ENCODE results near the gene FUT8.

Gene FUT8

GRCh38 chr14:65560340-65561027 lies 148.0 kb downstream of the FUT8 start:
- DNase-seq, result no peak

DNA sequence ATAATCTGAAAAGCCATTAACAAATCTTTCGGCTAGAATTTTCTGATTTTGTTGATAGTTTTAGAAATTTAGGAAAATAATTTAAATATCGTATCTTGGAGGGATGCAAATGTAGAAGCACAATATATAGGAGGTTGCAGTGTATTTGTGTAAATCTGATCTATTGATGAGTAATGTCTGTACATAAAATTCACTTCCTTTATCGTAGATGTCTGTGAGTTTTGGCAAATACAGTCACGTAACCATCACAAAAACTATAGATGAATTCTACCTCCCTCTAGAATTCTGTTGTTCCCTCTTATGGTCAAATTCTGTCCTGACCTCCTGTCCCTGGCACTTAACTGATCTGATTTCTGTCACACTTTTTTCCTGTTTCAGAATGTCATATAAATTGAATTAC lies 151.8 kb downstream of the FUT8 start:
- DNase-seq, result no peak

GRCh38 chr14:65565948-65566347 lies 153.4 kb downstream of the FUT8 start:
- DNase-seq, result no peak

DNA sequence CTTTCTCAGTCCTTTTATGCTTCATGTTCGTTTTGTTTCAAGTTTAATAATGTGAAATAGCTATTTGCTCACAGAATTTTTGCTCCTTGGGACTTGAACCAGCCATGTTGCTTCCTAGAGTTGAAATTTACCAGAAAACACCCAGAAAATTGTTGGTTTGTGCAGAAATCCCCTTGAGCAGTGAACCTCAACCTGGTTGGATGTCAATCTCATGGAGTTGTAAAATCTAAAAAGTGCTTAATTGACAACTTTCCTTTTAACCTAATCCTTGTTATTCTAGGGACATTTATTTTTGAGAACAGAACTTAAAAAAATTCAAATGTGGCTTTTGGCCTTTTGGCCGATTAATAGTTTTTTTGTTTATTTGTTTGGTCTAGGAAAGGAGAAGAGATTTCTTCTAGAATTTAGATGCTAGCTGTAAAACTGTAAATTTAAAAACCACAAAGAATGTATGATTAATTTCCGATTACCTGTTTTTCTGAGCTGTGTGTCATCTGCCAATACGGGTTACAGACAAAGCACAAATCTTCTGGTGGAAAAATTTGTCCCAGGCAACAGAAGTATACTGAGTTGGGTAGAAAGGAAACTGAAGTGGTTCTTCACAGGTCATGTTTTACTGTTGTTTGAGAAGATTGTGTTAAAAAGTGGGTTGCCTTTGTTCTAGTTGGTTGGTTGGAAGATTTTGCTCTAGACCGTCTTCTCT lies 154.4 kb downstream of the FUT8 start:
- DNase-seq, result no peak

DNA sequence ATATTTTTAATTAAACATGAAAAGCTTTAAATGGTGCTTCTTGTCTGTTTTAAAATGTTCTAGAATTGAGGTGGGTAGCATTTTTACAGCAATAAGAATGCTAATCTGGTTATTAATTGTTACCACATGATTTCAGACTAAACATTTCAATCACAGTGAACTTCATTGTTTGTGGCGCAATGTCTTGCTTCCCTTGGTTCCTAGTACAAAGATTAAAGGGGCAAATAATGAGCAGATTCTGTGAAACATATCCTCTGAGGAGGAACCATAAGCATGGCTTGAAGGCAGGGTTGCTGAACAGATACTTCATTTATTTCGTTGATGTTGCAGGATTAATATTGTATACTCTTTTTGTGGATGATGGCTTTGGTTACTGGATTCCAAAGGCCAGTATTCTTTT lies 162.1 kb downstream of the FUT8 start:
- DNase-seq, result no peak

- DNase-seq, result no peak
These were observed 162.9 kb downstream of the FUT8 start for GRCh38 chr14:65575389-65575788.

- DNase-seq, result no peak
These were observed 168.4 kb downstream of the FUT8 start for GRCh38 chr14:65580973-65581372.

DNA sequence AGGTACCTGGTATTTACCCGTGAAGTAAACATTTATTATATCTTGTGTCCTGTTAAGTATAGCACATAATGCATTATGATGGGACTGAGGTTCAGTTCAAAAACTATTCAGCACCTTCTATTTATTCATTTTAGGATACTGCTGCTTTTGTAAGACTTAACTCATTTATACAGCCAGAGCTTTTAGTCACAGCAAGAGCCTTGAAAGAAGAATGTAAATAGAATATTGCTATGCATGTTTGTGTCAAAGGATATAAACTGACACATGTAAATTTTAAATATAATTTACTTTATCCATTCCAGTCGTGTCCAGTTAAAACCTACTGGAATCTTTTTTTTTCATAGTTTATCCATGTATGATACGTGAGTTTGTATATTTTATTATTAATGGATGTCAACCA lies 168.8 kb downstream of the FUT8 start:
- DNase-seq, result no peak

DNA sequence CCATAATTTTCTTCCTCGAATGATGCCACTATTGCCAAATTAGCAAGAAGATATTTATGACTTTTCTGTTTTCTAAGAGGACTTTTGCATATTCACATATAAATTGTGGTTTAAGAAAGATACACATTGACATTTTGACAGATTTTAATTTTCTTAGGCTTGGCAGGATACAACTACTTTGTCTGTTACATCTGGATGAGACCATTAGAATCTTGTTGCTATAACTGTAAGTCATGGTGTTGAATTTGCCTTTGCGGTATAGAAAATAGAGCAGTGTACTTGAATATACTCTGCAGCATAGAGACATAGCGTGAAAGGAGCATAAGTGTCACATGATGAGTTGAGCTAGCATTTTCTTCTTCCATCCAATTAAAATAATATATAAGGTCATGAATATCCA lies 169.3 kb downstream of the FUT8 start:
- DNase-seq, result no peak

- DNase-seq, result no peak
These were observed 172.7 kb downstream of the FUT8 start for GRCh38 chr14:65585216-65585615.

DNA sequence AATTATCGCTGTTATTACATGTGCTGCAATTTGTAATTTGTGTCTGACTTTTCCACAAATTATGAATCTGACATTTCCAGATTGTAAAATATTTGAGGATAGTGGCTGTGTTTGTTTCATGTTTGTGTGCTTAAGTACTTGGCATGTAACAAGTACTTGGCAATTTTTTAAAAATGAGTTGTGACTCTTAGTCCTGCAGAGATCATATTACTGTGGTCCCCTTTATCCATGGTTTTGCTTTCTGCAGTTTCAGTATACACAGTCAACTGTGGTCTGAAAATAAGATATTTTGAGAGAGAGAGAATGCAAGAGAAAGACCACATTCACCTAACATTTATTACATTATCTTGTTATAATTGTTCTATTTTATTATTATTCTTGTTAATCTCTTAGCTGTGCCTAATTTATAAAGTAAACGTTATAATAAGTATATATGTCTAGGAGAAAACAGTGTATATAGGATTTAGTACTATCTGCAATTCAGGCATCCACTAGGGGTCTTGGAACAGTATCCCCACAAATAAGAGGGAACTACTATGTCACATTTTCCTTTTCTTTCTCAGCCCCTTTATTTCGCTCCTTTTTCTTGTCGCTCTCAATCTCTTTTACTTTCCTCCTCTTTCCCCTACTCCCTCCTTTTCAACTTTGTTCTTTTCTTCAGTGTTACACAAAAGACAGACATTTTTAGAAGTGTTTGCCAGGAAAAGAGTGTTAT lies 176.1 kb downstream of the FUT8 start:
- no peak for DNase-seq

DNA sequence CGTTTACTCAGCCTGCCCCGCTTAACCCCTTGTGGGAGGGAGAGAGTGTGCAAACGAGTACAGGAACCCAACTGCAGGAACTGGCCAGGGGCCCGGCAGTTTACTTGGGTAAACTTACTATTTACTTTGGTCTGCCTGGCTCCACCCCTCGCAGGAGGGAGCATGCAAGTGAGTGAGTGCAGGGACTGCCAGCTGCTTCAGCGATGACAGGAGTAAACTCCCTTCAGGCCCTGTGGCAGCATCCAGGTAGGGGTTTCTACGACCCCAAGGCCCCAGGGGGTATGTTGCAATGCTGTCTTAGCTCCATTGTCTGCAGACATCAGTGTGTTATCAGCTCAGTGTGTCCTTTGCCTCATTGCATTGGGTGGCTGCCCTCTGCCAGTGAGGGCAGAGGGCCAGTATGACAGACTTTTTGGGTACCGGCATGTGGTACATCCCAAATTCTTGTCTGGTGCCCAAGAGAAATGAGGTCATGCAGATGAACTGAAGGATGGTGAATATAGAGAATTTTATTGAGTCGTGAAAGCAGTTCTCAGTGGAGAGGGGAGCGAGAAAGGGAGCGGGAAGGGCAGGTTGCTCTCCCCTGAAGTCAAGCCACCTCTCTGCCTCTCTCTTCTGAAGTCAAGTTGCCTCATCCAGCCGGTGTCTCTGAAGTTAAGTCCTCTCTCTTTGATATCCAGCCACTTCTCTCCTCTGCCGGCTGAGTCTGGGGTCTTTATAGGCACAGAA lies 181.8 kb downstream of the FUT8 start:
- no peak for DNase-seq

- no peak for DNase-seq
These were observed 182.3 kb downstream of the FUT8 start for GRCh38 chr14:65594882-65595237.

GRCh38 chr14:65599375-65599774 lies 186.8 kb downstream of the FUT8 start:
- no peak for DNase-seq

DNA sequence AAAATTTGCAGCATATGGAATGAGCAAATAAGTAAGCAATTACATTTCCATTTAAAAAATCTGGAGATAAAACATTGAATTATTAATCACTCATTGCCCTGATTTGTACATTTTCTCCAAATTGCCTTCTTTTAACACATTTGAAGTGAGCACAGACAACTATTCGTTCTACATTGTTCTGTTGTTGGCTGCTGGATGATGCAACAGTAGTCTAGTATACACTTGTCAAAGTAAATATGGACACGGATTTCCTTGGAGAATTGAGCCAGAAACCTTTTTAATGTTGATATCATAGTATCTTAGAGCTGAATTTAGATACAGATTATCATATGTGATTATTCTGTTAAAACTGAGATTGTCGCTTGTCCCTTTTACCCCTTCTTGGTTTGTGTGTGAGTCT lies 188.2 kb downstream of the FUT8 start:
- no peak for DNase-seq

GRCh38 chr14:65604535-65604934 lies 192.0 kb downstream of the FUT8 start:
- DNase-seq, result no peak

DNA sequence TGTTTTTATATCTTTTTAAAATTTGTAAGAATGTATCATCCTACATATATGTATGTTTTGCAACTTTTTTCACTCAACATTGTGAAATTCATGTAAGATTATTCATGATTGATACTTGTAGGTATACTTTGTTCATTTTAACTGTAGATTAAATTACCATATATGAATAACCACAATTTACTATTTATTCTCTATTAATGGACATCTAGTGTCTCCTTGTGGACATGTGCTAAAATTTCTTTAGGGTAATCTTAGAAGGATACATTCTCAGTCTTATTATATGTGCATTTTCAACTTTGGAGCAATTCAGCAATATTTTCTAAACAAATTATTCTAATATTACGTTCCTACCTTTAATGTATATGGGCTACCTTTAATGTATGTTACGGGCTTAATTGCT lies 192.4 kb downstream of the FUT8 start:
- no peak for DNase-seq

- no peak for DNase-seq
These were observed 193.9 kb downstream of the FUT8 start for GRCh38 chr14:65606460-65606859.

- no peak for DNase-seq
These were observed 200.7 kb downstream of the FUT8 start for GRCh38 chr14:65613131-65613650.

DNA sequence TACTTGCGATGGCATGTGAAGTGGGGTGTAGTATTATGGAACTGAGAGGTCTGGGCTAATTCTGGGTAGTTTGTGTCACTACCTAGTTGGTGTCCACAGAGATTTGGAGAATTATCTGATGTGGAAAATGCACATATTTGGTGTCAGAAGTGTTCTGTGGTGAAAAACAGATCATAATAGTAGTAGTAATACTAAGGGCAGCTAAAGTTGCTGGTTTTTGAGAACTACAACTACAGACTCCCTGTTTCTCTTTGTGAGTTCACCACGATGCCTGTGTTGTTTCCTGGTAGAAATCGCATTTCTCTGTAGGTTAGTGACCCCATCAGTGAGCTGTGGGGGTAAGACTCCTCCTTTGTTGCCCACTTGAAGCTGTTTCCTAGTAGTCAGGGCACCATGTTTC lies 206.5 kb downstream of the FUT8 start:
- no peak for DNase-seq

DNA sequence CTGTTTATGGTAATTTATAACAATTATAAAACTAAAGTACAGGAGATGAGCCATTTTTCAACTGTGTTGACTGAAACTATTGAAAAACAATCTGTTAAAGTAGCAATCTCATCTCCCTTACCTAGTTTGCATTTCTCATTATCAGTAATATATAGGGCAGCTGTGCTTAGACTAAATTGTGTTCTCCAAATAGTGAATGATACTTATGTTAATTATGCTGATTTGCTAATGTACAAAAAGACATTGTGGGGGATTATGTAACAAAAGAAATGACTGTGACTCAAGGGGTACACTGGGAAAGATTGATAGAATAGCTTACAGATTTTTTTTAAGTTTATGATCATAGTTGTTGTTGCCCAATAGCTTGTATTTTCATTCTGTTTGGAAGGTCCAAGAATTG lies 207.7 kb downstream of the FUT8 start:
- DNase-seq, result no peak

- no peak for DNase-seq
These were observed 210.2 kb downstream of the FUT8 start for GRCh38 chr14:65622703-65623102.

- no peak for DNase-seq
These were observed 211.2 kb downstream of the FUT8 start for GRCh38 chr14:65623759-65624158.
